NK-92 (cell line): ENCODE data around the gene OSBPL7.

ENCODE experiments used
- DNase-seq: peaks from one replicate; lab custom pipeline; 2025; ENCODE audit not compliant: unreplicated experiment; lab: John Stamatoyannopoulos, UW

Gene OSBPL7

DNA sequence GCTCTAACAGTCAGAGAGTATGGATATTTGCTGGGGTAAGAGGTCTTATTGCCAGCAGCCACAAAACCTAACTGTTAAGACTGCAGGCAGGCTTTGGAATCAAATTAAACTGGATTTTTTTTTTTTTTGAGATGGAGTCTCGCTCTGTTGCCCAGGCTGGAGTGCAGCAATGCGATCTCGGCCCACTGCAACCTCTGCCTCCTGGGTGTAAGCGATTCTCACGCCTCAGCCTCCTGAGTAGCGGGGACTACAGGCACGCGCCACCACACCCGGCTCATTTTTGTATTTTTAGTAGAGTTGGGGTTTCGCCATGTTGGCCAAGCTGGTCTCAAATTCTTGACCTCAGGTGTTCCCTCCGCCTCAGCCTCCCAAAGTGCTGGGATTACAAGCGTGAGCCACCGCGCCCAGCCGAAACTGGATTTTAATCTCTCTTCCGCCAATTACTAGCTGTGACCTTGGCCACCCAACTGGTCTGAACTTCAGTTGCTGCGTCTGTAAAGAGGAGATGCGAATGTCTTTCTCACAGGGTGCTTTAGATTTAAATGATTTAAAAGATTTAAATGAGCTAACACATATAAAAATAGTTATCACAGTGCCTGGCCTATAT is 8.9 kb upstream of the OSBPL7 start:
- no peak for DNase-seq

DNA sequence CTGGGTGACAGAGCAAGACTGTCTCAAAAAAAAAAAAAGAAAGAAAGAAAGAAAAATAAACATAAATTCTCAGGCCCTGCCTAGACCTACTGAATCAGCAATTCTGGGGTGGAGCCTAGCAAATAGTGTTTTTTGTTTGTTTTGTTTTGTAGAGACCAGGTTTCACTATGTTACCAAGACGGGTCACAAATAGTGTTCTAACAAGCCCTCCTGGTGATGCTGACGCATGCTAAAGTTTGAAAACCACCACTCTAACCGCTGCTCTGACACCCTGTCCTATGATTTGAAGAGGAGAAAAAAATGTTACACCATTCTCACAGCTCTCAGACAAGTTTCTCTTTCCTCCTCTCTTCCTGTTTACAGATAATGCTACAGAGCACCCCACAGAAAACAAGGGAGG is 8.3 kb upstream of the OSBPL7 start:
- no peak for DNase-seq

DNA sequence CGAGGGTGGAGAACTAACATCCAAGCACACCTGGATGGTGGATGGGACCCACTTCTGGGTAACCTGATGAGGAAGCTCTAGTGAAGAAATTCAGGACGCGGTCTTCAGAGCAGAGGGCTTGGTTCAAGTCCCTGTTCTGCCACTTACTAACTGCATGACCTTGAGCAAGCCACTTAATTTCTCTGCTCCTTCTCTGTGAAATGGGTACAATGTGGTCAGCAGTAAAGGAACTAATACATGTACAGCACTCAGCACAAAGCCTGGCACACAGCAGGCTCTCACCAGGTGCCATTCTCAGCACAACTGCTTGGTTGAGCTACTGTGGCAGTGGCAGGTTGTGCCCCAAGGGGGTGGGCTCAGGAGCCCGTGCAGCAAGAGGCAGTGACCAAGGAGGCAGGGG is 1.9 kb upstream of the OSBPL7 start:
- no peak for DNase-seq

DNA sequence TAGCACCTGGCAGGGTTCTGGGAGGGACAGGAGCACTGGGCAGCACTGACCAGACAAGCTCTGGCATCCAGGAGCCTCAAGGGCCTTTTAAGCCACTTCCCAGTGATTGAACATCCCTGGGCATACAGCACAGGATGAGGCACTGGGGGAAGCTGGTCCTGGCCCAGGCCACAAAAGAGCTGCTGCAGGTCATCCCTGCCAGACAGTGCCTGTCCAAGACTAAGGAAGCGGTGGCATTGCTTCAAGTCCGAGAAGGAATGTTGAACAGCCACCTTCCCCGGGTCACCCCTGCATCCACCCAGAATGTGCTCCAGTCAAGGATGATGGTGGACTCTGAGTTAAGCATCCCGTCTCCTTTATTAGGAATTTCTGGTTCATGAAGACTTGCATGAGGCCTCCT is 1.2 kb upstream of the OSBPL7 start:
- no peak for DNase-seq

DNA sequence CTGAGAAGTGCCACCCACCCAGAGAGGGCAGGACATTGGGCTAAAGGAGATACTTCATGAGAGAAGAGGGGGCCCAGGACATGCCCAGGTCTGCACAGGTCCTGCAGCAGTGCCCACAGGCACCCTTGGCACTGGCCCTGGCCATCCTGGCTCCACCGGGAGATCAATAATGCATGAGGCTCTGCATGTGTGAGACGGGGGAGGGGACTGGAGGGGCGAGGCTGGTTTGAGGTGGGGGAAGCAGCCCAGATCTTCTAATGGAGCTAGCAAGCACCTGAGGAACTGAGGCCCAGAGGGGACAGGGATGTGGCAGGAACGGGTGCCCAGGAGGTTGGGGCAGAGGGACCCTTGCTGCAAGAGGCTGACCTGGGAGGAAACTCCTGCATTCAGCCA is 567 bp downstream of the OSBPL7 start:
- DNase-seq: no peak

DNA sequence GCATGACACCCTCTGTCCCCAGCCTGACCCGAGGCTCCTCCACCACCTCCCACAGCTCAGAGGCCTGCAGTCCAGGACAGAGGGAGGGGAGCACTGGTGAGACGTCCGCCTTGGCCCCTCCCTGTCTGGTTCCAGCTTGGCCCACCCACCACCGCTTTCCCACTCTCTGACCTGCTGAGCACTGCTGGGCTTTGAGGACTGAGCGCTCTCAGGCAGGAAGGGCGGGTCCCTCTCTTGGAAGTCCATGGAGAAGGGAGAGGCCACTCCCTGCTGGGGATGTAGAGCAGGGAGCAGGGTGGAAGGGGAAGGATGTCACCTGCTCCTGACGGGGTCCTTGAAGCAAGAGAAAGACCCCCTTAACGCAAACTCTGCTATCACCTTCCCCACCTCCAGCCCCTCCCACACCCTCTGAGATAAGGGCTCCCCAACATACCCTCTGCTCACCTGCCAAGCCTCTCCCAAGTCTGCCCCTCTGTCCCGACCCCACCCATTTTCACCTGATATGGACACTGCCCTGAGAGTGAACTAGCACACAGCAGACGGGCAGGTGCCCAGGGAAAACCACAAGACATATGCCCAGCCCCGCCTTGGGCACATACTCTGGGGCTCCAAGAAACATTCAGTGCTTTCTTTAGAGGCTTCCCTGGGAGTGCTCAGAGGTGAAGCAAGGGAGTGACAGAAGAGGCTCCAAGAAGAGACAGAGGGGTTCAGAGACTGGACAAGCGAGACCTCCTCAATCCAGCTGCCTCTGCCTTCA is 1.4 kb downstream of the OSBPL7 start:
- no peak for DNase-seq

DNA sequence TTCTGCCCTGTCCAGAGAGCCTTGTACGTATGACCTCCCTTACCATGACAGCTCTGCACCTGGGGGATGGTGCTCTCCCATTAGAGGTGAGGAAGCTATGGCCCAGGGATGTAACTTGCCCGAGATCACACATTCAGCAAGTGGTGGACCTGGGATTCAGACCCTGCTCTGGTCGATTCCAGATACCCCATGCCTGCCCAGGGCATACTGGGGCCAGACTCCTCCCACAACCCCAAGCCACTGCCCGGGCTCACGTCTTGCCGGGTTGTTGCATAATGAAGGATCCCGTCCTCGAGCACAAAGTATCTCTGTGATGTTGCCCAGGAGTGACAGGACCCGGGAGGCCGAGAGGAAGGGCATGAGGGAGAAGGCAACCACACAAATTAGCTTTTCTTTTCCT is 2.1 kb downstream of the OSBPL7 start:
- DNase-seq: no peak

DNA sequence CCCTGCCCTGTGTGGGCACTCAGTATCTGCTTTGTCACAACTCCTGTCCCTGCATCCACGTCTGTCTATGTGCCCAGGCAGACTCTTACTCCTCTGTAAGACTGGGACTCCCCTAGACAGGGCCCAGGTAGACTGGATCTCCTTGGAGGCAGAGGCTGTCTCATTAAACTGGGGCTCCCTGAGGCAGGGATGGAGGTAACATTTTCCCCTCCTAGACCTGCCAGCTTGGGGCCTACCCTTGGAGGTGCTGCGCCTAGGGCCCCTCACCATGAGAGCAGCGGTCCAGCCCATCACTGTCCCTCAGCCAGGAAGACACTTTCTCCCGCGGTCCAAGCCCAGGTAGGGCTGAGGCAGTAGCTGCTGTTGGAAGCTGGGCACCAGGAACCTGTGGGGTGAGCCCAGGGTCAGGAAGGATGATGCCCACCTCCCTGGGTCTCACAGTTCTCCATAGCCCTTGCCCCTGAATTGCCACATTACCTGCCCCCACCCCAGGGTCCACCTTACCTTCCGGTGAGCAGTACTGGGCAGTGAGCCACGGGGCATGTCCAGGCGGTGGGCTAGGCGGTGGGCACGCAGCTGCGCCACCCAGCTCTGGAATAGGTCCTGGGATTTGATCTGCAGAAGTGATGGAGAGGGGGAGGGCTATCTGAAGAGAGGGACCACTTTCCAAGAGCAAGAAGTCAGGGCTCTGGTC is 3.4 kb downstream of the OSBPL7 start:
- no peak for DNase-seq

DNA sequence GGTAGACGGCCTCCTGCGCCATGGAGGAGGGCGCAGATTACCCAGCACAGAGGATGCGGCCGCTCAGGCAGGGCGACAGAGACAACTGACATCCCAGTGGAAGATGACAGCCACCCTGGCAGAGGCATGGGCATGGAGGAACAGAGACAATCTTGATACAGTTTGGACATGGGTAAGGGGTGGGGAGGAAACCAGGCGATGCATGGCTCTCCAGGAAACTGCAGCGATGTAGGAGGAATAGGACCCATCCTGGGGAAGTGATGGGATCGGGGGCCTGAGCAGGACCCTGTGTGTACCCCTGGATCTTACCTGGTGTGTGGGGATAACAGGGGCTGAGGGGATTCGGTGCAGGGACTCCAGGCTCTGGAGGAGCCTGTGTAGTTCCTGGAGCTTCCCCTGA is 4.6 kb downstream of the OSBPL7 start:
- no peak for DNase-seq

DNA sequence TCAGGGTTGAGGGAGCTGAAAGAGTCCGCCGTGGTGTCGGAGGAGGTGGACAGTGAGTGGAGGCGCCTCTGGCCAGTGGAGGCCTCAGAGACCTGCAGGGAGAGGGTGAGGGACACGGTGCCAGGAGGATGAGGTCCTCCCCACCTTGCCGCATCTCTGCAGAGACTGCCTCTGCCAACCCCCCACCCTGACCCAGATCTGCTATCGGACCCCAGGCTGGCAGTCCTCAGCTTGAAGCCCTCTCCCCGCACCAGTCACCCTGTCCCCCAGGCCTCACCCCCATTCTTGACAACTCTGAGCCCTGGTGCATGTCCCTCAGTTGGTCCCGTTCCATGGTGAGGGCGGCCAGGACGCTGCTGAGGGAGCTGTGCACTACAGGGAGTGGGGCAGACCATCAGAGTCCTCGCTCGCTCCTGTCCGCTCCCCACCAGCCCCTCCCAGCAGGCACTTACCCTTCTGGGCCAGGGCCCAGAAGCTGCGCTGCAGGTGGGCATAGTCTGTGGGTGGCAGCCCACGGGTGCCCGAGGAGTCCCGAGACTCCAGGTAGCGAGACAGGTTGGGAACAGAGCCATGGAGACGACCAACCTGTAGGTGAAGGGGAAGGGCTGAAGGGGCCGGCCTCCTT is 5.4 kb downstream of the OSBPL7 start:
- DNase-seq: no peak

DNA sequence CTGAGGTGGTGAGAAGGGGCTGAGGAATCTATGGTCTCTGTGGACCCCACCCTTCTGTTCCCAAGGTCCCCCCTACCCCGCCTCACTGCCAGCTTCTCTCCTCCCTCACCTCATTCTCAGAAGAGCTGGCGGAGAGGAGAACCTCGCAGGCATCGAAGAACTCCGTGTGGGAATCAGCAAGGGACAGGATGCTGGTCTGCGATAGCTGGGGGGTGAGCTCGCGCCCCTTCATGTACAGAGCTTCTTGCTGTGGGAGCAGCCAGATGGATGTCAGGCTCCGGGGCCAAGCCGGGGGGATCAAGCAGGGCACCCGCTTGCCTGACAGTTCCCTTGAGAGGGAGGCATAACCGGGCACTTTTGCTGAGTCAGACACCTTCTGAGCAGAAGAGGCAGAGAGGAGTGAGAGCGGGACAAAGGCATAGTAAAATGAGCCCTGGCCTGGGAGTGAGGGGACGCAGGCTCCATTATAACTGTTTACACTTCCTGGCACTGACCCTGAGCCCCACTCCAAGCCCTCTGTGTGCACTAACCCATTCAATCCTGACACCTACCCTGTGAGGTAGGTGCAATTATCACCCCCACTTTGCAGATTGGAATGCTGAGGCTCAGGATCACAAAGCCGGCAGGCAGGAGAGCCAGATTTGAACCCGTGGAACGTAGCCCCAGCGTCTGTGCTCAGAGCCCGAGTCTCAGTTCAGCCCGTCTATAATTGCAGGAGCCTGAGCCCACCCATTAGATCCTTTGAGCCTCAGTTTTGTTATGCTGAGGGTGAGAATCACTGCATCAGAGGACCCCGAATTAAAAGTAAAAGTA is 6.3 kb downstream of the OSBPL7 start:
- no peak for DNase-seq

DNA sequence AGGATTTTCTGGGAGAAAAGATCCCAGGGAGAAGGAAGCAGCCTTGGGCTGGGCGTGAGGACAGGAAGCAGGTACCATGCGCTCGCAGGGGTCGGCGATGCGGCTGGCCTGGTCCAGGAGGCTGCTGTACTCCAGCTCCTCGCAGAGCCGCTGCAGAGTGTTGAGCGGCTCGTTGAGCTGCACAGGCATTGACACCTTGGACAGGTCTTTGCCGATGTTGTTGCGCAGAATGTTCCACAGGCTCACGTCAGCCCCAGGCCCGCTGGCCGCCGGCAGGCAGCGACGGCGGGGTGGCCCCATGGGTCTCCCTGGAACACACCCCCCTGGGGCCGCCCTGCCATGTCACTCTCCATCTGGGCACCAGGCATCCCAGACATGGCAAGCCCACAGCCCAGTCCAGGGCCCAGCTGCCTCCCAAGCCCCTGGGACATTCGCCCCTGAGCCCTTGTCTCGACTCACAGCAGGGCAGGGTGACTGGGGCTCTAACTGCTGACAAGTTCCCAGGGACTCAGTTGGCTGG is 8.0 kb downstream of the OSBPL7 start:
- DNase-seq: no peak

DNA sequence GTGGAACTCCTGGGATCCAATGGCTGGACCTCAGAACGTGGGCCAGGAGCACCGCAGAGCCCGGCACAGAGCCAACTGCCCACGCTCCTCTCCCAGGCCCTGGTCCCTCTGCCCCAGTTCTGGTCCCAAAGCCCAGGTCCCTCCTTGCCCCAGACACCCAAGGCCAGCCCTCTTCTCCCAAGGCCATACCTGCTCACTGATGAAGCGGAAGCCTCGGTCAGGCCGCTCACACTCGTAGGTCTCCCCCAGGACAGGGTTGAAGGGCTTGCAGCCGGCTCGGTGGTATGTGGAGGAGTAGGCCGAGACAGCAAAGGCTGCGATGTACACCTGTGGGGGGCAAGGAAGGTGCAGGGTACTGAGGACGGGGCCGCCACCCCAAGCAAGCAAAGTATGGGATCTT is 8.5 kb downstream of the OSBPL7 start:
- DNase-seq: no peak

DNA sequence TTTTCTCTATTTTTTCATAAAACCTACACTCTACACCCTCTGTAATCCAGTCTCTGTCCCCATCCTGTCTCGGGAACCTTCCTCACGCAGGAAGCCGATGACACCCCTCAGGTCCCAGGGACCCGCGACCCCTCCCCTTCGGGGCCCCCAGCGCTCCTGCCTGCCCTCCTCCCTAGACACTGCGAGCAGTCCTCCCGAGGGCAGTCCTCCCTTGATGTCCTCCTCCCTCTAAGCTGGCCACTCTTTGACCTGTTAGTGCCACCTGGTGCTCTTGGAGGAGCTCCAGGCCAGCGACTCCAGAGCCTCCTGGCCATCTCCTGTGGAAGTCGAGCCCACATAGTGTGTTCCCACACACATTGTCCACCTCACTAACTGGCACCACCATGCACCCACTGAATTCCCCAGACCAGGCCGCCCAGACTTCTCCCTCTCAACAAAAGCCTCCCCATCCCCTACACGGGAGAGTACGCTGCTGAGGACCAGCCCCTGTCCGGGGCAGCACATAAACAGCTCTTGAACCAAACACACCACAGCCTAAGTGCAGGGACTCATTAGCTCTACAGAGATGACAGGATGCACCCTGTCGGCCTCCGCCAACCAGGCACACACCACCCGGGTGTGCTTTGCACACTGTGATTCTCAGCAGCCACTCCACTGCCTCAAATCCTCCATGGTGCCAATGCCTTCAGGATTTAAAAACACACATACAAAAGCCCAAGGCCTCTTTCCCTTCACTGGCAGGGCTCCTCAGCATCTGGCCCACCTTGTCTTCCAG is 9.3 kb downstream of the OSBPL7 start:
- DNase-seq: no peak

DNA sequence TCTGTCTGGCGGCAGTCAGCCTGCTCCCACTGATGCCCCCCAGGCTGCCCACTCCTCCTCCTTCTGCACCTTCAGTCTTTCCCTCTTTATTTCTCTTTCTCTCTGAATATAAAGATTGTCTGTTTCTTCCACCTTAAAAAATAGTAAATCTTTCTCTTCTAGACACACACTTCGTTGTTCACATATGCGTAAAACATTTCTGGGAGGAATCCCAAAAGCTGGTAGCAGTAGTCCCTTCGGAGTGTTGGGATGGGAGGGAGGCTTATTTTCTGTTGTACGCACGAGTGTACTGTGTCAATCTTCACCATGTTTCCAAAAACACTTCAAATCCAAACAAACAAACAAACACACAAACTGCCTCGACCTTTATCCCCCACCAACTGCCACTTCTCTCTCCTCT is 9.9 kb downstream of the OSBPL7 start:
- DNase-seq: no peak

DNA sequence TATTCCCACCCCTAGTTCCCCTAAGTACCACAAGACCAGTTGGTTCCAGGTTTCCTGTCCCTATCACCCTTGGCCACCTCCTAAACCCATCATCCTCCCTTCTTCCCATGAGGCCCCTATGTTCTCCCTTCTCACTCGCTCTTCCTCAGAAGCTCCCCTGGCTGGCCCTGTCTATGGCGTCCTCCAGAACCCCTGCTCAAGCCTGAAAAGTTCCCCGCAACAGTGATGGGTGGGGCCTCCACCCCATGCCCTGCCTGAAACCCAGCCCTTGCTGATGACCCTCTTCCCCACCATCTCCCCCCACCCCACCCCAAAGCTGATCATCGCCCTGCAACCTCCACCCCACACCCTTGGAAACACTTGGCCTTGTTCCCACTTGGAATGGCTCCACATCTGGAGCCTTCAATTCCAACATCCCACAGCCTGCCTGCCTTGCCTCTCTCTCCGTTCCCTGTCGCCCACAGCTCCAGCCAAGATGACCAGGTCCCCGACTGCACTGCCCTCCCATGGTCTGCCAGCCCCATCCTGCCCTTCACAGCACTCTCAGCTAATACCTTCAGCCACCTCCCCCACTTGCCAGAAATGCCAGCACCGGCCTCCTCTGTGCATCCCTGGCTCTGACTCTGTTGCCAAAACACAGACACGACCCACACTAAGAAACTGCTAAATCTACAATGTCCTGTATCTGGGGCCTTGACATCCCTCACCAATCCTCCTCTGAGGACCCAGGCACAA is 10.5 kb downstream of the OSBPL7 start:
- no peak for DNase-seq

DNA sequence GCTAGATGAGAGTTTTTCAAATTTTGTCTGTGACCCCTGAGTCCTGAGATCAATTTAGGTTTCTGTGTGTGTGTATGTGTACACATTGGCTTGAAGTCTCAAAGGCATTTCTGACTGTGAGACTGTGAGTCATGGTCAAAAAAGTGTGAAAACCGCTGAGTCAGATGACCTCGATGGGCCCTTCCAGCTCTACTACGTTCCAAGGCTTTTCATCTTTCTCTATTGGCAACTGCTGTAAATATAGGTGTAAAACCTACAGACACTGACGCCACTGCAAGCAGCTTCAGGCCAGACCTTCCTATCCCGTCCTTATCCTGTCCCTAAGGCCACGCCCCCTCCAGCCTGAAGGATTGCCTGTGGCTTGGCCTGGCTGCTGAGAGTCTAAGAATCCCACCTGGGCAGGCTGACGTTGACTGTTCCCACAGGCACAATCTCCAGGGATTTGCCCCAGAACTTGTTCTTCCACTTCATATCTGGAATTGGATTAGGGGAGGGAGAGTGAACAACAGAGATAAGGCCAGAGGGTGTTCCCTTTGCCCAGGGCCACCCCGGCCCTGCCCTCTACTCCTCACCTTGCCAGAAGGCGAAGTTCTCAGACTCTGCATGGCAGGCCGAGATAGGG is 11.3 kb downstream of the OSBPL7 start:
- no peak for DNase-seq

DNA sequence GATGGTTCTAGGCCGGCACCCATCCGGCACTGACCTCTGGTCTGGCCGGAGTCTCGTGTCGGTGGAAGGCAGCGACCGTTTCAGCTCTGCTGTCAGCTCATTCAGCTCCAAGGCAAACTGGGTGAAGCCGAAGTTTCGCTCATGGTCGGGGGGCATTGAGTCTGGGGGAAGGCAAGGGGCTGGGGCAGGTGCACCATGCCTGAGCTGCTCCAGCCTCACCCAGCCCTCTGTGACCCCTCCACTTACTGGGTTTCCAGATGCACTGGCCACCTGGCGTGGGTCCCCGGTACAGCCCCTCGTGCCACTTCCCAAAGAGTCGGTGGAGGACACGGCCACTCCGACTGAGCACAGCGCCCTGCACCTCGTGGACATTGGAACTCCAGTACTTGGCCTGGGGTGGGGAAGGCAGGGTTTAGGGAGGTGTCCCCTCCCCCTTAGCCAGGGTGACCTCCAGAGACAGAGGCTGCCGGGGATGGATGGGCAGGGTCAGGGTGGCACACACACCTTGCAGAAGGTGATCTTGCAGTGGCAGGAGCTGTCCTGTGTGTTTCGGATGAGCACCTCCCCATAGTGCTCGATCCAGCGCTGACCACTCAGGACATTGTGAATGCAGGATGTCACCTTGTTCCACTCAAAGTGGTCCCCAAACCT is 12.6 kb downstream of the OSBPL7 start:
- no peak for DNase-seq
